Activated CD4-positive, alpha-beta T cell treated with anti-CD3 and anti-CD28 coated beads, Interleukin-2, Interleukin-6, amounts not matched to agents 100 ng/mL and 50 ng/mL, durations not matched to agents 16 hours and 8 hours (primary cell): ENCODE data around the gene STK10.
"Not testable (repeated sequence)": the region's sequence is repeated elsewhere in the genome, so short reads cannot be mapped to it uniquely, and the experiment has no call there.

Source experiments
- DNase-seq: peaks from one replicate; pipeline ENCODE4 v3.0.0-alpha.2; 2020

STK10 gene

GRCh38 chr5:172164769-172165212, 23.2 kb downstream of the STK10 start:
- no peak for DNase-seq

- no peak for DNase-seq
Observed at GRCh38 chr5:172163346-172163745, 24.7 kb downstream of the STK10 start.

GRCh38 chr5:172162987-172163343, 25.1 kb downstream of the STK10 start:
- DNase-seq = no peak

GRCh38 chr5:172162323-172162986, 25.6 kb downstream of the STK10 start:
- DNase-seq = no peak

- DNase-seq = no peak
Observed at GRCh38 chr5:172160506-172160905, 27.5 kb downstream of the STK10 start.

- DNase-seq = no peak
Observed at GRCh38 chr5:172159016-172159415, 29.0 kb downstream of the STK10 start.

- no peak for DNase-seq
Observed at GRCh38 chr5:172156541-172156994, 31.5 kb downstream of the STK10 start.

- DNase-seq = not testable (repeated sequence)
Observed at GRCh38 chr5:172155101-172155500, 32.9 kb downstream of the STK10 start.

GRCh38 chr5:172153695-172154094, 34.3 kb downstream of the STK10 start:
- no peak for DNase-seq

- DNase-seq = no peak
Observed at GRCh38 chr5:172151661-172152210, 36.3 kb downstream of the STK10 start.

GRCh38 chr5:172150514-172151425, 37.3 kb downstream of the STK10 start:
- DNase-seq = peak; percentile 29

GRCh38 chr5:172149481-172149880, 38.5 kb downstream of the STK10 start:
- not testable (repeated sequence) for DNase-seq

GRCh38 chr5:172149073-172149472, 39.0 kb downstream of the STK10 start:
- no peak for DNase-seq

GRCh38 chr5:172148381-172148780, 39.6 kb downstream of the STK10 start:
- DNase-seq = no peak

- no peak for DNase-seq
Observed at GRCh38 chr5:172147857-172148256, 40.2 kb downstream of the STK10 start.

- no peak for DNase-seq
Observed at GRCh38 chr5:172146748-172147092, 41.3 kb downstream of the STK10 start.

- DNase-seq = no peak
Observed at GRCh38 chr5:172145870-172146747, 41.9 kb downstream of the STK10 start.

GRCh38 chr5:172144931-172145869, 42.8 kb downstream of the STK10 start:
- DNase-seq = no peak

- DNase-seq = no peak
Observed at GRCh38 chr5:172144291-172144815, 43.7 kb downstream of the STK10 start.

- DNase-seq = no peak
Observed at GRCh38 chr5:172143875-172144274, 44.1 kb downstream of the STK10 start.

- DNase-seq = no peak
Observed at GRCh38 chr5:172142709-172143215, 45.3 kb downstream of the STK10 start.
